H9 (cell line): ENCODE measurements around the gene TOP1. TPM values are rescaled to one million over a fixed set of nuclear protein-coding genes. Genes with fewer than 3 reads are reported as not detected.
A peak's percentile ranks its signal among the peaks of the same experiment; 100 is the strongest.

Experiments used
- DNase-seq: peaks from one replicate; pipeline ENCODE4 v3.0.0-alpha.2; 2017
- H2AFZ ChIP-seq: one replicate; pipeline ENCODE4 v1.6.1; 2013; ENCODE audit warnings: mild to moderate bottlenecking, low read length, control low read depth, moderate library complexity
- H2AK5ac ChIP-seq: 2 replicates; pipeline ENCODE4 v1.6.1; 2013; ENCODE audit warnings: low read length, control low read depth, mixed read lengths; ENCODE audit not compliant: insufficient read length
- H2BK120ac ChIP-seq: one replicate; pipeline ENCODE4 v1.6.1; 2013; ENCODE audit warnings: low read depth, mild to moderate bottlenecking, low read length, control low read depth, inconsistent platforms; ENCODE audit not compliant: poor library complexity, severe bottlenecking
- H2BK12ac ChIP-seq: 2 replicates; pipeline ENCODE4 v1.6.1; 2013; ENCODE audit warnings: low read length, control low read depth, mixed read lengths, low read depth; ENCODE audit not compliant: insufficient read length
- H2BK15ac ChIP-seq: 2 replicates; pipeline ENCODE4 v1.6.1; 2013; ENCODE audit warnings: low read depth, low read length, control low read depth
- H2BK20ac ChIP-seq: one replicate; pipeline ENCODE4 v1.6.1; 2013; ENCODE audit warnings: low read depth, mild to moderate bottlenecking, low read length, control low read depth, inconsistent platforms; ENCODE audit not compliant: poor library complexity, severe bottlenecking
- H2BK5ac ChIP-seq: 2 replicates; pipeline ENCODE4 v1.6.1; 2013; ENCODE audit warnings: low read length, control low read depth, mixed read lengths; ENCODE audit not compliant: insufficient read length
- H3K14ac ChIP-seq: 2 replicates; pipeline ENCODE4 v1.6.1; 2013; ENCODE audit warnings: low read length, control low read depth; ENCODE audit not compliant: insufficient read depth
- H3K18ac ChIP-seq: 2 replicates; pipeline ENCODE4 v1.6.1; 2013; ENCODE audit warnings: low read depth, mild to moderate bottlenecking, mixed read lengths, low read length, control low read depth; ENCODE audit not compliant: insufficient read length
- H3K23ac ChIP-seq: 2 replicates; pipeline ENCODE4 v1.6.1; 2013; ENCODE audit warnings: low read length, control low read depth, mixed read lengths, low read depth; ENCODE audit not compliant: insufficient read length
- H3K23me2 ChIP-seq: 2 replicates; pipeline ENCODE4 v1.6.1; 2013; ENCODE audit warnings: low read depth, mild to moderate bottlenecking, mixed read lengths, low read length, control low read depth; ENCODE audit not compliant: insufficient read length, poor library complexity, severe bottlenecking
- H3K27ac ChIP-seq: 2 replicates; pipeline ENCODE4 v1.5.1; 2013; ENCODE audit warnings: low read length, control low read depth, mixed read lengths, low read depth; ENCODE audit not compliant: insufficient read length
- H3K27me3 ChIP-seq: 2 replicates; pipeline ENCODE4 v1.6.1; 2013; ENCODE audit warnings: low read length, control low read depth, inconsistent platforms; ENCODE audit not compliant: insufficient read depth
- H3K4ac ChIP-seq: 2 replicates; pipeline ENCODE4 v1.6.1; 2013; ENCODE audit warnings: low read depth, mild to moderate bottlenecking, control low read depth, inconsistent platforms, low read length, moderate library complexity
- H3K4me1 ChIP-seq: 2 replicates; pipeline ENCODE4 v1.6.1; 2013; ENCODE audit warnings: low read length, control low read depth, inconsistent platforms; ENCODE audit not compliant: insufficient read depth
- H3K4me2 ChIP-seq: 2 replicates; pipeline ENCODE4 v1.6.1; 2013; ENCODE audit warnings: low read length, control low read depth, mixed read lengths; ENCODE audit not compliant: insufficient read length, insufficient read depth
- H3K56ac ChIP-seq: 2 replicates; pipeline ENCODE4 v1.6.1; 2013; ENCODE audit warnings: low read depth, mild to moderate bottlenecking, mixed read lengths, low read length, control low read depth; ENCODE audit not compliant: insufficient read length
- H3K79me1 ChIP-seq: 2 replicates; pipeline ENCODE4 v1.6.1; 2013; ENCODE audit warnings: low read depth, mild to moderate bottlenecking, moderate library complexity, low read length, control low read depth, inconsistent platforms; ENCODE audit not compliant: insufficient read depth, poor library complexity, severe bottlenecking
- H3K79me2 ChIP-seq: 2 replicates; pipeline ENCODE4 v1.6.1; 2013; ENCODE audit warnings: low read length, control low read depth, inconsistent platforms; ENCODE audit not compliant: insufficient read depth
- H3K9ac ChIP-seq: 2 replicates; pipeline ENCODE4 v1.6.1; 2013; ENCODE audit warnings: low read length, control low read depth, mixed read lengths; ENCODE audit not compliant: insufficient read length; ENCODE audit errors: extremely low read depth
- H3K9me3 ChIP-seq: one replicate; pipeline ENCODE4 v1.6.1; 2013; ENCODE audit warnings: low read depth, low read length, inconsistent platforms; ENCODE audit not compliant: control insufficient read depth
- H3T11ph ChIP-seq: one replicate; pipeline ENCODE4 v1.6.1; 2013; ENCODE audit warnings: mild to moderate bottlenecking, low read length, control low read depth, inconsistent platforms
- H4K20me1 ChIP-seq: one replicate; pipeline ENCODE4 v1.6.1; 2013; ENCODE audit not compliant: control insufficient read depth, insufficient read length, insufficient read depth
- H4K5ac ChIP-seq: 2 replicates; pipeline ENCODE4 v1.6.1; 2013; ENCODE audit warnings: low read depth, mild to moderate bottlenecking, mixed read lengths, low read length, control low read depth; ENCODE audit not compliant: insufficient read length
- H4K8ac ChIP-seq: replicated peaks from 2 replicates; pipeline ENCODE4 v1.6.1; 2013; ENCODE audit warnings: low read length, control low read depth, mixed read lengths, low read depth; ENCODE audit not compliant: insufficient read length
- H4K91ac ChIP-seq: 2 replicates; pipeline ENCODE4 v1.6.1; 2013; ENCODE audit warnings: low read depth, mild to moderate bottlenecking, moderate library complexity, mixed read lengths, low read length, control low read depth; ENCODE audit not compliant: insufficient read length
- H3K27ac Mint-ChIP-seq, 3 experiments: 2 replicates in 2 of 3; 3 replicates in 1 of 3; pipeline ENCODE4 v1.8.0; 2020 to 2021; ENCODE audit warnings: mixed read lengths in 3 of 3, mild to moderate bottlenecking in 1 of 3, moderate library complexity in 1 of 3
- H3K27me3 Mint-ChIP-seq: 2 replicates; pipeline ENCODE4 v1.8.0; 2021; ENCODE audit warnings: low read depth, mild to moderate bottlenecking, moderate library complexity, mixed read lengths
- H3K36me3 Mint-ChIP-seq, 3 experiments: 2 replicates in 2 of 3; 3 replicates in 1 of 3; pipeline ENCODE4 v1.8.0; 2020 to 2021; ENCODE audit warnings: low read depth in 3 of 3, mixed read lengths in 3 of 3; ENCODE audit not compliant: insufficient read depth in 1 of 3
- H3K4me1 Mint-ChIP-seq, 2 experiments: 2 replicates each; pipeline ENCODE4 v1.8.0; 2020; ENCODE audit warnings: mixed read lengths in 2 of 2
- H3K4me3 Mint-ChIP-seq, 2 experiments: 2 replicates in 1 of 2; 3 replicates in 1 of 2; pipeline ENCODE4 v1.8.0; 2020 to 2021; ENCODE audit warnings: mild to moderate bottlenecking in 2 of 2, mixed read lengths in 2 of 2, moderate library complexity in 1 of 2
- H3K9me3 Mint-ChIP-seq, 2 experiments: 2 replicates in 1 of 2; 3 replicates in 1 of 2; pipeline ENCODE4 v1.8.0; 2020; ENCODE audit warnings: mild to moderate bottlenecking in 2 of 2, mixed read lengths in 2 of 2, moderate library complexity in 1 of 2
- WGBS: extraction: QIAGEN DNeasy Blood & Tissue Kit; methylation state at CpG from one replicate; pipeline ENCODE4 v1.1.7; 2013; ENCODE audit warnings: missing lambda C conversion rate, low lambda C conversion rate, mixed read lengths; ENCODE audit not compliant: insufficient read length; ENCODE audit errors: extremely low coverage; 5-methylcytosine and 5-hydroxymethylcytosine counted together
- total RNA-seq: library from RNA; stranded (reverse); gene quantifications from 2 replicates; pipeline ENCODE4 v1.2.1, GENCODE V29; 2021
- TF ChIP-seq, protein P1 (sequence below): fragments of 200-600 bp; sonication (generic); conservative IDR thresholded peaks from 3 replicates; pipeline ENCODE4 v1.8.0; 2021; ENCODE audit warnings: antibody characterized with exemption, mild to moderate bottlenecking

Gene TOP1
- total RNA-seq, 1 experiment from 2014 or later = 96.4 TPM

DNA sequence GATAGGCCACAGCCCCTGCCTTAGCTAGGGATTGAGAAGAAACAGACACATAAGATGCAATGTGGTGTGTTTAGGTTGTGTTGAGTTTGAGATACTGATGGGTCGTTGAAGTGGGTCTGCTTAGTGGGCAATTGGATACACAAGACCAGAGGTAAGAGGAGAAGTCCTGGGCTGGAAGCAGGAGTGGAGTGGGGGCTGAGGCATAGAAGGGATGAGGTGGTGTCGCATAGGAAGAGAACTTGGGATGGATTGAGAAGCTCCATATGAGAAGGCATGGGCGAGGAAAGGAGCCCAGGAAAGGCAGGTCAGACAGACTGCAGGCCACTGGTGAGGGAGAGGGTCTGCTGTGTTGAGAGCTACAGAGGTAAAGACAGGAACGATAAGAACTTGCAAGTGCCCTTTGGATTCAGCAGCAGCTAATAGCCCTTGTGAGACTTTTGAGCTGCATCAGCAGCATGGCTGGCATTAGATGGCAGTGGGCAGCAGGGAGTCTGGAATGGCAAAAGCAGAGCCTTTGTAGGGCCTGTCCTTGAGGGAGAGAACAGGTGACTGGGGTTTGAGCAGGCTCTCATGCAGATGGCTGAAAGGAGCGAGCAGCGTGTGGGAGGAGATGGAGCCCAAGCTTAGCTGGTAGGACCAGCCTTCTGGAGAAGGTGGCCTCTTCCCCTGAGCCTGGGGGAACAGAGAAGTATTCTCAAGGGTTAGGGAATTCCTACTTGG lies 141.9 kb downstream of the TOP1 start:
- no peak for DNase-seq
- no peaks in the 10 kb centered on the region for H3K9me3 ChIP-seq
- Mint-ChIP-seq H3K4me3 (no peak overlapping the region), H3K4me1 (peaks cover 4 to 18% of the 10 kb centered on the region in 2 experiments; a peak in 3 of 4 replicates), H3K36me3 (peaks cover 63 to 95% (median 89%) of the 10 kb centered on the region in 3 experiments), H3K27me3 (no peaks in the 10 kb centered on the region), H3K27ac (peak overlapping the region in 2 of 3 experiments; percentile 13 to 63; a peak in 5 of 7 replicates), H3K9me3 (no peaks in the 10 kb centered on the region)
- H2BK5ac ChIP-seq = no peak overlapping the region
- no peak overlapping the region for H2AFZ ChIP-seq
- H2BK20ac ChIP-seq = no peak overlapping the region
- no peak overlapping the region for H3K4ac ChIP-seq
- H4K91ac ChIP-seq = no peak overlapping the region
- no peak overlapping the region for H2BK15ac ChIP-seq
- no peaks in the 10 kb centered on the region for H4K20me1 ChIP-seq
- no peaks in the 10 kb centered on the region for H3K23me2 ChIP-seq
- H2BK120ac ChIP-seq = no peak overlapping the region
- no peaks in the 10 kb centered on the region for H3K4me1 ChIP-seq
- no peaks in the 10 kb centered on the region for H3K79me2 ChIP-seq
- no peak overlapping the region for H3K18ac ChIP-seq
- no peak overlapping the region for H2BK12ac ChIP-seq
- no peak overlapping the region for H2AK5ac ChIP-seq
- H4K8ac ChIP-seq = no peak overlapping the region
- no peak overlapping the region for H3K14ac ChIP-seq
- no peak overlapping the region for H3K4me2 ChIP-seq
- no peak overlapping the region for H3K9ac ChIP-seq
- H3K23ac ChIP-seq = no peak overlapping the region
- H3T11ph ChIP-seq = no peak overlapping the region
- no peaks in the 10 kb centered on the region for H3K79me1 ChIP-seq
- no peak overlapping the region for H4K5ac ChIP-seq
- WGBS = 100% methylated on average over 1 of the region's 6 CpGs
- TF ChIP-seq, protein P1, sequence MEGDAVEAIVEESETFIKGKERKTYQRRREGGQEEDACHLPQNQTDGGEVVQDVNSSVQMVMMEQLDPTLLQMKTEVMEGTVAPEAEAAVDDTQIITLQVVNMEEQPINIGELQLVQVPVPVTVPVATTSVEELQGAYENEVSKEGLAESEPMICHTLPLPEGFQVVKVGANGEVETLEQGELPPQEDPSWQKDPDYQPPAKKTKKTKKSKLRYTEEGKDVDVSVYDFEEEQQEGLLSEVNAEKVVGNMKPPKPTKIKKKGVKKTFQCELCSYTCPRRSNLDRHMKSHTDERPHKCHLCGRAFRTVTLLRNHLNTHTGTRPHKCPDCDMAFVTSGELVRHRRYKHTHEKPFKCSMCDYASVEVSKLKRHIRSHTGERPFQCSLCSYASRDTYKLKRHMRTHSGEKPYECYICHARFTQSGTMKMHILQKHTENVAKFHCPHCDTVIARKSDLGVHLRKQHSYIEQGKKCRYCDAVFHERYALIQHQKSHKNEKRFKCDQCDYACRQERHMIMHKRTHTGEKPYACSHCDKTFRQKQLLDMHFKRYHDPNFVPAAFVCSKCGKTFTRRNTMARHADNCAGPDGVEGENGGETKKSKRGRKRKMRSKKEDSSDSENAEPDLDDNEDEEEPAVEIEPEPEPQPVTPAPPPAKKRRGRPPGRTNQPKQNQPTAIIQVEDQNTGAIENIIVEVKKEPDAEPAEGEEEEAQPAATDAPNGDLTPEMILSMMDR = no peak
- H3K27me3 ChIP-seq = no peaks in the 10 kb centered on the region
- H3K27ac ChIP-seq = no peak overlapping the region
- no peak overlapping the region for H3K56ac ChIP-seq
